ENCODE results near the gene NUMB. TPM values are rescaled to one million over a fixed set of nuclear protein-coding genes. Genes with fewer than 3 reads are reported as not detected.

The NUMB gene
- total and polyA plus RNA-seq, 2 of the 13 experiments (the other 11 are each of a cell fraction or from before 2014, with no cell fraction given) = 20.3 to 71.1 TPM

DNA sequence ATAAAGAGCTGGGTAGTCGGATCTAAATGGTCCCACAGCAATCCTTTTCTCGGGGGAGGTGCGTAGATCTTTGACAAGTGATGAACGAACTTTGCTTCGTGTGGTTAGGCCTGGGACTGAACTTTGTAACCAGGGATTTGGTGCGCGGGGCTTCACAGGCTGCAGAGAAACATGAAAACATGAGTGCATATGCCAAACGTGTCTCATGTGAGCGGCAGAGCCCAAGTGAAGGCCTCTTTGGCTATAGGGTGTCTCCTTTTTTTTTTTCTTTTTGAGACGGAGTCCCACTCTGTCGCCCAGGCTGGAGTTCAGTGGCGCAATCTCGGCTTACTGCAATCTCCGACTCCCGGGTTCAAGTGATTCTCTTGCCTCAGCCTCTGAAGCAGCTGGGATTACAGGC is 20.3 kb upstream of the NUMB start (continued):
- TF ChIP-seq, protein P1, sequence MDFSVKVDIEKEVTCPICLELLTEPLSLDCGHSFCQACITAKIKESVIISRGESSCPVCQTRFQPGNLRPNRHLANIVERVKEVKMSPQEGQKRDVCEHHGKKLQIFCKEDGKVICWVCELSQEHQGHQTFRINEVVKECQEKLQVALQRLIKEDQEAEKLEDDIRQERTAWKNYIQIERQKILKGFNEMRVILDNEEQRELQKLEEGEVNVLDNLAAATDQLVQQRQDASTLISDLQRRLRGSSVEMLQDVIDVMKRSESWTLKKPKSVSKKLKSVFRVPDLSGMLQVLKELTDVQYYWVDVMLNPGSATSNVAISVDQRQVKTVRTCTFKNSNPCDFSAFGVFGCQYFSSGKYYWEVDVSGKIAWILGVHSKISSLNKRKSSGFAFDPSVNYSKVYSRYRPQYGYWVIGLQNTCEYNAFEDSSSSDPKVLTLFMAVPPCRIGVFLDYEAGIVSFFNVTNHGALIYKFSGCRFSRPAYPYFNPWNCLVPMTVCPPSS (IDR thresholded peaks at IDR 0.05) = no peak
- TF ChIP-seq BRCA1 (CRISPR knock-in tag; IDR thresholded peaks at IDR 0.05) (0 out of 2 replicates have a peak, but pooled peaks have one; percentile 17), SNAPC5 (CRISPR knock-in tag; IDR thresholded peaks at IDR 0.05; ENCODE audit: borderline replicate concordance) (no peak), MIER3 (CRISPR knock-in tag; IDR thresholded peaks at IDR 0.05; ENCODE audit: borderline replicate concordance) (no peak), ZNF678 (CRISPR knock-in tag; IDR thresholded peaks at IDR 0.05) (no peak), ZNF816 (CRISPR knock-in tag; IDR thresholded peaks at IDR 0.05; ENCODE audit: borderline replicate concordance) (no peak), TBX3 (IDR thresholded peaks at IDR 0.05; ENCODE audit: borderline replicate concordance) (no peak), ZFP62 (CRISPR knock-in tag; IDR thresholded peaks at IDR 0.05) (no peak), HNF4G (IDR thresholded peaks at IDR 0.05; ENCODE audit: borderline replicate concordance, low read depth, low read length) (peak; percentile 87), HNF4G (CRISPR knock-in tag; IDR thresholded peaks at IDR 0.05; ENCODE audit: borderline replicate concordance, low read depth) (peak; percentile 76), RBM39 (IDR thresholded peaks at IDR 0.05; ENCODE audit: low read depth, low read length, poor library complexity, severe bottlenecking) (no peak), ZFX (CRISPR knock-in tag; IDR thresholded peaks at IDR 0.05; ENCODE audit: low read depth) (peak; percentile 75), EEA1 (CRISPR knock-in tag; IDR thresholded peaks at IDR 0.05; ENCODE audit: borderline replicate concordance) (no peak), ZNF629 (CRISPR knock-in tag; conservative IDR thresholded peaks at IDR 0.05) (no peak), ZNF280D (CRISPR knock-in tag; IDR thresholded peaks at IDR 0.05) (no peak), ZNF552 (CRISPR knock-in tag; IDR thresholded peaks at IDR 0.05; ENCODE audit: borderline replicate concordance) (no peak), TARDBP (CRISPR knock-in tag; IDR thresholded peaks at IDR 0.05) (peak; percentile 29; the same call in 1 of the 2 replicates), ZNF709 (CRISPR knock-in tag; IDR thresholded peaks at IDR 0.05) (no peak)
- TF ChIP-seq, protein P2, sequence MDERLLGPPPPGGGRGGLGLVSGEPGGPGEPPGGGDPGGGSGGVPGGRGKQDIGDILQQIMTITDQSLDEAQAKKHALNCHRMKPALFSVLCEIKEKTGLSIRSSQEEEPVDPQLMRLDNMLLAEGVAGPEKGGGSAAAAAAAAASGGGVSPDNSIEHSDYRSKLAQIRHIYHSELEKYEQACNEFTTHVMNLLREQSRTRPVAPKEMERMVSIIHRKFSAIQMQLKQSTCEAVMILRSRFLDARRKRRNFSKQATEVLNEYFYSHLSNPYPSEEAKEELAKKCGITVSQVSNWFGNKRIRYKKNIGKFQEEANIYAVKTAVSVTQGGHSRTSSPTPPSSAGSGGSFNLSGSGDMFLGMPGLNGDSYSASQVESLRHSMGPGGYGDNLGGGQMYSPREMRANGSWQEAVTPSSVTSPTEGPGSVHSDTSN (CRISPR knock-in tag; IDR thresholded peaks at IDR 0.05) = no peak
- TF ChIP-seq, protein P3, sequence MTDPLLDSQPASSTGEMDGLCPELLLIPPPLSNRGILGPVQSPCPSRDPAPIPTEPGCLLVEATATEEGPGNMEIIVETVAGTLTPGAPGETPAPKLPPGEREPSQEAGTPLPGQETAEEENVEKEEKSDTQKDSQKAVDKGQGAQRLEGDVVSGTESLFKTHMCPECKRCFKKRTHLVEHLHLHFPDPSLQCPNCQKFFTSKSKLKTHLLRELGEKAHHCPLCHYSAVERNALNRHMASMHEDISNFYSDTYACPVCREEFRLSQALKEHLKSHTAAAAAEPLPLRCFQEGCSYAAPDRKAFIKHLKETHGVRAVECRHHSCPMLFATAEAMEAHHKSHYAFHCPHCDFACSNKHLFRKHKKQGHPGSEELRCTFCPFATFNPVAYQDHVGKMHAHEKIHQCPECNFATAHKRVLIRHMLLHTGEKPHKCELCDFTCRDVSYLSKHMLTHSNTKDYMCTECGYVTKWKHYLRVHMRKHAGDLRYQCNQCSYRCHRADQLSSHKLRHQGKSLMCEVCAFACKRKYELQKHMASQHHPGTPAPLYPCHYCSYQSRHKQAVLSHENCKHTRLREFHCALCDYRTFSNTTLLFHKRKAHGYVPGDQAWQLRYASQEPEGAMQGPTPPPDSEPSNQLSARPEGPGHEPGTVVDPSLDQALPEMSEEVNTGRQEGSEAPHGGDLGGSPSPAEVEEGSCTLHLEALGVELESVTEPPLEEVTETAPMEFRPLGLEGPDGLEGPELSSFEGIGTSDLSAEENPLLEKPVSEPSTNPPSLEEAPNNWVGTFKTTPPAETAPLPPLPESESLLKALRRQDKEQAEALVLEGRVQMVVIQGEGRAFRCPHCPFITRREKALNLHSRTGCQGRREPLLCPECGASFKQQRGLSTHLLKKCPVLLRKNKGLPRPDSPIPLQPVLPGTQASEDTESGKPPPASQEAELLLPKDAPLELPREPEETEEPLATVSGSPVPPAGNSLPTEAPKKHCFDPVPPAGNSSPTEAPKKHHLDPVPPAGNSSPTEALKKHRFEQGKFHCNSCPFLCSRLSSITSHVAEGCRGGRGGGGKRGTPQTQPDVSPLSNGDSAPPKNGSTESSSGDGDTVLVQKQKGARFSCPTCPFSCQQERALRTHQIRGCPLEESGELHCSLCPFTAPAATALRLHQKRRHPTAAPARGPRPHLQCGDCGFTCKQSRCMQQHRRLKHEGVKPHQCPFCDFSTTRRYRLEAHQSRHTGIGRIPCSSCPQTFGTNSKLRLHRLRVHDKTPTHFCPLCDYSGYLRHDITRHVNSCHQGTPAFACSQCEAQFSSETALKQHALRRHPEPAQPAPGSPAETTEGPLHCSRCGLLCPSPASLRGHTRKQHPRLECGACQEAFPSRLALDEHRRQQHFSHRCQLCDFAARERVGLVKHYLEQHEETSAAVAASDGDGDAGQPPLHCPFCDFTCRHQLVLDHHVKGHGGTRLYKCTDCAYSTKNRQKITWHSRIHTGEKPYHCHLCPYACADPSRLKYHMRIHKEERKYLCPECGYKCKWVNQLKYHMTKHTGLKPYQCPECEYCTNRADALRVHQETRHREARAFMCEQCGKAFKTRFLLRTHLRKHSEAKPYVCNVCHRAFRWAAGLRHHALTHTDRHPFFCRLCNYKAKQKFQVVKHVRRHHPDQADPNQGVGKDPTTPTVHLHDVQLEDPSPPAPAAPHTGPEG (CRISPR knock-in tag; IDR thresholded peaks at IDR 0.05) = no peak
